ENCODE results near the gene GPR149.

The GPR149 gene

GRCh38 chr3:154430014-154430413 lies at the start of gene GPR149:
Gene GPR149 (minus strand): TSS chr3:154430190. CDS start chr3:154429615, 575 bp downstream.
- Histone ChIP-seq H3K9me2 (replicated peaks; ENCODE audit: insufficient read depth, low read length) (no peaks in the 10 kb centered on the region), H3K79me2 (ENCODE audit: insufficient read depth, low read length) (no peaks in the 10 kb centered on the region), H3K4me3 (ENCODE audit: insufficient read depth, low read length, poor library complexity, severe bottlenecking) (no peak within 1 kb of the TSS), H3K4me2 (ENCODE audit: low read depth, low read length, poor library complexity, severe bottlenecking) (no peak within 1 kb of the TSS), H2AFZ (ENCODE audit: low read depth, low read length, severe bottlenecking) (no peak within 1 kb of the TSS), H4K20me1 (ENCODE audit: low read depth, low read length) (no peaks in the 10 kb centered on the region), H3F3A (ENCODE audit: insufficient read depth) (no peaks in the 10 kb centered on the region), H3K36me3 (ENCODE audit: low read length) (no peaks in the 10 kb centered on the region), H3K27me3 (ENCODE audit: low read length) (no peaks in the 10 kb centered on the region), H3K9ac (ENCODE audit: low read length) (no peak within 1 kb of the TSS), H3K9me3 (ENCODE audit: insufficient read depth, low read length) (no peaks in the 10 kb centered on the region), H3K27ac (ENCODE audit: low read depth, low read length) (no peak within 1 kb of the TSS)
- TF ChIP-seq EZH2phosphoT487 (conservative IDR thresholded peaks at IDR 0.05; ENCODE audit: low read length) (no peak), CTCF (IDR thresholded peaks at IDR 0.05; ENCODE audit: insufficient read depth, low read length, poor library complexity, severe bottlenecking) (no peak)

- H4K20me1 ChIP-seq (ENCODE audit: low read depth, low read length), result no peaks in the 10 kb centered on the region
- no peaks in the 10 kb centered on the region for H3K36me3 ChIP-seq (ENCODE audit: low read length)
- H3F3A ChIP-seq (ENCODE audit: insufficient read depth), result no peaks in the 10 kb centered on the region
- TF ChIP-seq CTCF (IDR thresholded peaks at IDR 0.05; ENCODE audit: insufficient read depth, low read length, poor library complexity, severe bottlenecking), result no peak
- TF ChIP-seq EZH2phosphoT487 (conservative IDR thresholded peaks at IDR 0.05; ENCODE audit: low read length), result no peak
- H3K9me3 ChIP-seq (ENCODE audit: insufficient read depth, low read length), result no peaks in the 10 kb centered on the region
- H3K9me2 ChIP-seq (replicated peaks; ENCODE audit: insufficient read depth, low read length), result no peaks in the 10 kb centered on the region
- no peaks in the 10 kb centered on the region for H3K27me3 ChIP-seq (ENCODE audit: low read length)
- no peak overlapping the region for H3K4me3 ChIP-seq (ENCODE audit: insufficient read depth, low read length, poor library complexity, severe bottlenecking)
- no peak overlapping the region for H3K9ac ChIP-seq (ENCODE audit: low read length)
- no peak overlapping the region for H3K27ac ChIP-seq (ENCODE audit: low read depth, low read length)
- no peak overlapping the region for H3K4me2 ChIP-seq (ENCODE audit: low read depth, low read length, poor library complexity, severe bottlenecking)
- no peak overlapping the region for H2AFZ ChIP-seq (ENCODE audit: low read depth, low read length, severe bottlenecking)
- no peaks in the 10 kb centered on the region for H3K79me2 ChIP-seq (ENCODE audit: insufficient read depth, low read length)
These were observed 43.8 kb upstream of the GPR149 start for GRCh38 chr3:154473769-154474168.

- Histone ChIP-seq H3K27ac (ENCODE audit: low read depth, low read length) (no peak overlapping the region), H3K9ac (ENCODE audit: low read length) (no peak overlapping the region), H3K9me2 (replicated peaks; ENCODE audit: insufficient read depth, low read length) (no peaks in the 10 kb centered on the region), H3K4me3 (ENCODE audit: insufficient read depth, low read length, poor library complexity, severe bottlenecking) (no peak overlapping the region), H3K27me3 (ENCODE audit: low read length) (no peaks in the 10 kb centered on the region), H3K36me3 (ENCODE audit: low read length) (no peaks in the 10 kb centered on the region), H3K9me3 (ENCODE audit: insufficient read depth, low read length) (no peaks in the 10 kb centered on the region), H3K4me2 (ENCODE audit: low read depth, low read length, poor library complexity, severe bottlenecking) (no peak overlapping the region), H4K20me1 (ENCODE audit: low read depth, low read length) (no peaks in the 10 kb centered on the region), H3F3A (ENCODE audit: insufficient read depth) (no peaks in the 10 kb centered on the region), H3K79me2 (ENCODE audit: insufficient read depth, low read length) (no peaks in the 10 kb centered on the region), H2AFZ (ENCODE audit: low read depth, low read length, severe bottlenecking) (no peak overlapping the region)
- TF ChIP-seq CTCF (IDR thresholded peaks at IDR 0.05; ENCODE audit: insufficient read depth, low read length, poor library complexity, severe bottlenecking) (no peak), EZH2phosphoT487 (conservative IDR thresholded peaks at IDR 0.05; ENCODE audit: low read length) (no peak)
These were observed 39.6 kb upstream of the GPR149 start for GRCh38 chr3:154469585-154469984.

Measured in SU-DHL-6 (cell line).